NB4 (cell line): ENCODE results near the gene PDP2.
A peak's percentile ranks its signal among the peaks of the same experiment; 100 is the strongest.

Experiments
- DNase-seq: peaks from one replicate; pipeline ENCODE4 v3.0.0; 2010; ENCODE audit warnings: low read depth
- H3K4me3 ChIP-seq: one replicate; pipeline ENCODE4 v1.5.1; 2011; ENCODE audit warnings: mild to moderate bottlenecking, low read depth, low read length, moderate library complexity
- CTCF ChIP-seq: IDR thresholded peaks from one replicate; pipeline ENCODE4 v1.5.1; 2012; ENCODE audit warnings: low read depth, low read length
- MAX ChIP-seq: IDR thresholded peaks from 2 replicates; pipeline ENCODE4 v1.6.1; 2011; ENCODE audit warnings: low read depth, low read length
- MYC ChIP-seq: IDR thresholded peaks from 2 replicates; pipeline ENCODE4 v1.6.1; 2011; ENCODE audit warnings: low read depth, low read length
- POLR2A ChIP-seq: IDR thresholded peaks from 2 replicates; pipeline ENCODE4 v1.6.1; 2011; ENCODE audit warnings: mild to moderate bottlenecking; ENCODE audit not compliant: insufficient read length; ENCODE audit errors: extremely low read depth

PDP2 gene

GRCh38 chr16:66871840-66872239 is 8.5 kb upstream of the PDP2 start:
- TF ChIP-seq POLR2A (no peak), CTCF (no peak), MYC (no peak), MAX (no peak)
- H3K4me3 ChIP-seq = no peak overlapping the region

GRCh38 chr16:66872559-66872942 is 7.8 kb upstream of the PDP2 start:
- TF ChIP-seq MYC (no peak), MAX (no peak), POLR2A (no peak), CTCF (no peak)
- H3K4me3 ChIP-seq = peak overlapping the region; percentile 63
- peak; percentile 75 for DNase-seq

More at GRCh38 chr16:66871840-66872239, 8.5 kb upstream of the PDP2 start:
- DNase-seq = no peak

- TF ChIP-seq MYC = peak; percentile 94
- TF ChIP-seq POLR2A = peak; percentile 44
- TF ChIP-seq CTCF = peak; percentile 90
- TF ChIP-seq MAX = peak; percentile 84; the same call in 1 of the 2 replicates
- peak; percentile 100 for DNase-seq
- peak overlapping the region; percentile 63 for H3K4me3 ChIP-seq
These were observed 7.2 kb upstream of the PDP2 start for GRCh38 chr16:66872943-66873684.

- no peak for DNase-seq
- TF ChIP-seq MYC = no peak
- no peak for TF ChIP-seq MAX
- no peak for TF ChIP-seq POLR2A
- TF ChIP-seq CTCF = no peak
- H3K4me3 ChIP-seq = no peak overlapping the region
These were observed 6.6 kb upstream of the PDP2 start for GRCh38 chr16:66873685-66874055.

GRCh38 chr16:66874079-66874775 is 6.1 kb upstream of the PDP2 start:
- no peak overlapping the region for H3K4me3 ChIP-seq
- TF ChIP-seq POLR2A = no peak
- TF ChIP-seq MAX = no peak
- TF ChIP-seq CTCF = no peak
- TF ChIP-seq MYC = no peak
- peak; percentile 55 for DNase-seq
